Trophoblast cell (in vitro differentiated cells and primary cell): ENCODE data around the gene MYRIP.

Source experiments
- DNase-seq, 2 donors: peaks; one replicate each; pipeline ENCODE4 v3.0.0-alpha.2; 2016
- H2AFZ ChIP-seq: 2 replicates; pipeline ENCODE4 v1.6.1; 2013; ENCODE audit warnings: low read length, moderate library complexity, mild to moderate bottlenecking; ENCODE audit not compliant: insufficient read depth, poor library complexity
- H2AK5ac ChIP-seq: 2 replicates; pipeline ENCODE4 v1.6.1; 2013; ENCODE audit warnings: mild to moderate bottlenecking, low read length
- H2BK120ac ChIP-seq: 2 replicates; pipeline ENCODE4 v1.6.1; 2013; ENCODE audit warnings: low read length, mild to moderate bottlenecking, moderate library complexity; ENCODE audit not compliant: insufficient read depth, poor library complexity
- H2BK12ac ChIP-seq: 2 replicates; pipeline ENCODE4 v1.6.1; 2013; ENCODE audit warnings: mild to moderate bottlenecking, low read length, moderate library complexity
- H2BK5ac ChIP-seq: 2 replicates; pipeline ENCODE4 v1.6.1; 2013; ENCODE audit warnings: low read length, low read depth, moderate library complexity, mild to moderate bottlenecking; ENCODE audit not compliant: poor library complexity
- H3K14ac ChIP-seq: 2 replicates; pipeline ENCODE4 v1.6.1; 2013; ENCODE audit warnings: mild to moderate bottlenecking, low read length
- H3K18ac ChIP-seq: 2 replicates; pipeline ENCODE4 v1.6.1; 2013; ENCODE audit warnings: mild to moderate bottlenecking, low read length
- H3K23ac ChIP-seq: 2 replicates; pipeline ENCODE4 v1.6.1; 2013; ENCODE audit warnings: low read length
- H3K27ac ChIP-seq: 2 replicates; pipeline ENCODE4 v1.5.1; 2013; ENCODE audit warnings: low read depth, mild to moderate bottlenecking, inconsistent platforms, low read length, moderate library complexity
- H3K27me3 ChIP-seq: 2 replicates; pipeline ENCODE4 v1.6.1; 2013; ENCODE audit warnings: inconsistent platforms, mild to moderate bottlenecking, low read length, moderate library complexity; ENCODE audit not compliant: insufficient read depth
- H3K36me3 ChIP-seq, 2 experiments: 1 replicate in 1 of 2; 2 replicates in 1 of 2; pipeline ENCODE4 v1.6.1; 2013; ENCODE audit warnings: low read length in 2 of 2, mild to moderate bottlenecking in 2 of 2, moderate library complexity in 1 of 2; ENCODE audit not compliant: insufficient read depth in 2 of 2, control insufficient read depth in 1 of 2
- H3K4ac ChIP-seq: 2 replicates; pipeline ENCODE4 v1.6.1; 2013; ENCODE audit warnings: low read depth, mild to moderate bottlenecking, low read length, moderate library complexity
- H3K4me1 ChIP-seq, 2 experiments: 1 replicate in 1 of 2; 2 replicates in 1 of 2; pipeline ENCODE4 v1.6.1; 2013; ENCODE audit warnings: low read length in 2 of 2, mild to moderate bottlenecking in 2 of 2, moderate library complexity in 1 of 2; ENCODE audit not compliant: insufficient read depth in 2 of 2, control insufficient read depth in 1 of 2
- H3K4me2 ChIP-seq: 2 replicates; pipeline ENCODE4 v1.6.1; 2013; ENCODE audit warnings: inconsistent platforms, mild to moderate bottlenecking, low read length, moderate library complexity
- H3K4me3 ChIP-seq: 2 replicates; pipeline ENCODE4 v1.5.1; 2013; ENCODE audit warnings: mild to moderate bottlenecking, low read depth, low read length, inconsistent platforms
- H3K79me1 ChIP-seq: one replicate; pipeline ENCODE4 v1.6.1; 2013; ENCODE audit warnings: low read length
- H3K79me2 ChIP-seq: 2 replicates; pipeline ENCODE4 v1.6.1; 2013; ENCODE audit warnings: low read length, mild to moderate bottlenecking; ENCODE audit not compliant: control insufficient read depth, insufficient read depth, poor library complexity
- H3K9ac ChIP-seq: 2 replicates; pipeline ENCODE4 v1.6.1; 2013; ENCODE audit warnings: mild to moderate bottlenecking, low read length
- H3K9me3 ChIP-seq: 2 replicates; pipeline ENCODE4 v1.6.1; 2013; ENCODE audit warnings: low read depth, mild to moderate bottlenecking, control low read depth, inconsistent platforms, low read length; ENCODE audit not compliant: insufficient read depth
- H4K12ac ChIP-seq: 2 replicates; pipeline ENCODE4 v1.6.1; 2013; ENCODE audit warnings: low read depth, mild to moderate bottlenecking, low read length, moderate library complexity
- H4K8ac ChIP-seq: 2 replicates; pipeline ENCODE4 v1.6.1; 2013; ENCODE audit warnings: low read depth, mild to moderate bottlenecking, low read length, moderate library complexity
- H4K91ac ChIP-seq: one replicate; pipeline ENCODE4 v1.6.1; 2013; ENCODE audit warnings: low read depth, mild to moderate bottlenecking, low read length, moderate library complexity
- WGBS: extraction: QIAGEN DNeasy Blood & Tissue Kit; methylation state at CpG from one replicate; pipeline ENCODE4 v1.1.7; 2013; ENCODE audit warnings: missing lambda C conversion rate; ENCODE audit not compliant: insufficient read length, insufficient coverage; ENCODE audit errors: extremely low coverage; 5-methylcytosine and 5-hydroxymethylcytosine counted together

The MYRIP gene

GRCh38 chr3:40098261-40098759, 288.9 kb downstream of the MYRIP start:
- Histone ChIP-seq H3K4ac (no peak overlapping the region), H3K27ac (no peak overlapping the region), H3K9me3 (no peaks in the 10 kb centered on the region), H4K91ac (no peak overlapping the region), H2BK12ac (no peak overlapping the region), H2AK5ac (no peak overlapping the region), H3K79me2 (no peaks in the 10 kb centered on the region), H2BK120ac (no peak overlapping the region), H2AFZ (no peak overlapping the region), H4K8ac (no peak overlapping the region), H3K4me2 (no peak overlapping the region), H3K9ac (no peak overlapping the region), H3K4me1 (no peaks in the 10 kb centered on the region), H3K4me3 (no peak overlapping the region), H3K27me3 (no peaks in the 10 kb centered on the region), H2BK5ac (no peak overlapping the region), H3K14ac (no peak overlapping the region), H3K23ac (no peak overlapping the region), H3K18ac (no peak overlapping the region), H3K79me1 (no peaks in the 10 kb centered on the region), H3K36me3 (no peaks in the 10 kb centered on the region), H4K12ac (no peak overlapping the region)
- DNase-seq = no peak

- H2AFZ ChIP-seq = no peak overlapping the region
- H3K4ac ChIP-seq = no peak overlapping the region
- no peak for DNase-seq
- H3K9me3 ChIP-seq = no peaks in the 10 kb centered on the region
- no CpG with 5 or more reads among the region's 7 CpGs for WGBS
- H3K27me3 ChIP-seq = no peaks in the 10 kb centered on the region
- H3K9ac ChIP-seq = no peak overlapping the region
- no peak overlapping the region for H4K8ac ChIP-seq
- H3K4me2 ChIP-seq = no peak overlapping the region
- H3K18ac ChIP-seq = no peak overlapping the region
- H2BK12ac ChIP-seq = no peak overlapping the region
- no peak overlapping the region for H4K91ac ChIP-seq
- H4K12ac ChIP-seq = no peak overlapping the region
- no peaks in the 10 kb centered on the region for H3K36me3 ChIP-seq
- H3K4me1 ChIP-seq = no peaks in the 10 kb centered on the region
- H2BK120ac ChIP-seq = no peak overlapping the region
- no peak overlapping the region for H3K4me3 ChIP-seq
- no peak overlapping the region for H2AK5ac ChIP-seq
- no peaks in the 10 kb centered on the region for H3K79me2 ChIP-seq
- H3K23ac ChIP-seq = no peak overlapping the region
- H3K79me1 ChIP-seq = no peaks in the 10 kb centered on the region
- H3K14ac ChIP-seq = no peak overlapping the region
- H2BK5ac ChIP-seq = no peak overlapping the region
- no peak overlapping the region for H3K27ac ChIP-seq
Measured at GRCh38 chr3:40099871-40100270, 290.5 kb downstream of the MYRIP start.

DNA sequence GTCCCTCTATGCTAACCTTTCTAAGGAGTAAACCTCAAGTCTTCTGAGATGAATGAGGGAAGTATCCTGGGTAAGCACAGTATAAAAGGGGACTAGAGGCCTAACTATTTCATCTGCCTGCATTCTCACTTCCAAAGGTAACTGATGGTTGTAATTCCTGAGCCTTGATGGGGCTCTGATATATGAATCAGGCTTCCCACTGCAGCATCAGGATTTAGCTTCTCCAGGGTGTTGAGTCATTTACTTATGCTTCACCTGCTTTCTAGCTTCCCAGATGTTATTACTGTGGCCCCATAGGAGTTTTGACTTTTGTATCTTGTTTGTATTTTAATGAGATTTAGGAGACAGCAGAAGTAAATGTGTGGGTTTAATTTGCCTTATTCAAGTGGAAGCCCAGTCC, 292.8 kb downstream of the MYRIP start:
- Histone ChIP-seq H3K4me1 (no peaks in the 10 kb centered on the region), H3K79me1 (no peaks in the 10 kb centered on the region), H2AFZ (no peak overlapping the region), H3K18ac (no peak overlapping the region), H3K36me3 (no peaks in the 10 kb centered on the region), H4K8ac (no peak overlapping the region), H2BK12ac (no peak overlapping the region), H3K23ac (no peak overlapping the region), H2BK120ac (no peak overlapping the region), H2AK5ac (no peak overlapping the region), H4K12ac (no peak overlapping the region), H2BK5ac (no peak overlapping the region), H3K27me3 (no peaks in the 10 kb centered on the region), H3K4me2 (no peak overlapping the region), H3K4ac (no peak overlapping the region), H3K9ac (no peak overlapping the region), H3K4me3 (no peak overlapping the region), H3K14ac (no peak overlapping the region), H3K79me2 (no peaks in the 10 kb centered on the region), H4K91ac (no peak overlapping the region), H3K27ac (no peak overlapping the region), H3K9me3 (no peaks in the 10 kb centered on the region)
- no peak for DNase-seq

- Histone ChIP-seq H4K91ac (no peak overlapping the region), H3K27ac (no peak overlapping the region), H3K79me1 (no peaks in the 10 kb centered on the region), H2AFZ (no peak overlapping the region), H3K9ac (no peak overlapping the region), H4K8ac (no peak overlapping the region), H3K4me2 (no peak overlapping the region), H3K79me2 (no peaks in the 10 kb centered on the region), H4K12ac (no peak overlapping the region), H3K36me3 (no peaks in the 10 kb centered on the region), H3K18ac (no peak overlapping the region), H2BK12ac (no peak overlapping the region), H3K27me3 (no peaks in the 10 kb centered on the region), H3K23ac (no peak overlapping the region), H3K4me3 (no peak overlapping the region), H2AK5ac (no peak overlapping the region), H3K4ac (no peak overlapping the region), H3K9me3 (no peaks in the 10 kb centered on the region), H3K14ac (no peak overlapping the region), H3K4me1 (no peaks in the 10 kb centered on the region), H2BK5ac (no peak overlapping the region), H2BK120ac (no peak overlapping the region)
- DNase-seq = peak; percentile 9 to 62
Measured at GRCh38 chr3:40103829-40104228, 294.4 kb downstream of the MYRIP start.

DNA sequence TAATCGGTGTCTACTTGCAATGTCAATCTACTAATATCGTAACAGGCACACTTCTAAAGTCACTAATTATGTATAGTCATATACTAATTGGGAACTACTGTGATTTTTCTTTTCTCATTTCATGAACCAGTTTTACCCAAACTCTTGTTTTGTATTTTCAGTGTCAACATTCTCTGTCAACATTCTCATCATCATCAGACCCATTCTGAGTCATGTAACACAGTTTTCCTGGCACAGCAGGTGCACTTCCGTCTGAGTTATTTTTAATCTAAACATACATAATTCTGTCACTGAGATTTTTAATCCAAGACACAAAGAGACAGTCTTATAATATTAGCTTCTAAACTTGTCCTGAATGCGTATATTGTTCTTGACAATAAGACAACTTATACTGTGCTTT, 295.0 kb downstream of the MYRIP start:
- Histone ChIP-seq H2BK12ac (no peak overlapping the region), H2BK120ac (no peak overlapping the region), H4K8ac (no peak overlapping the region), H2BK5ac (no peak overlapping the region), H4K12ac (no peak overlapping the region), H3K79me2 (no peaks in the 10 kb centered on the region), H3K9me3 (no peaks in the 10 kb centered on the region), H3K23ac (no peak overlapping the region), H3K14ac (no peak overlapping the region), H3K27me3 (no peaks in the 10 kb centered on the region), H3K4ac (no peak overlapping the region), H4K91ac (no peak overlapping the region), H3K79me1 (no peaks in the 10 kb centered on the region), H2AFZ (no peak overlapping the region), H3K27ac (no peak overlapping the region), H3K18ac (no peak overlapping the region), H3K9ac (no peak overlapping the region), H3K4me2 (no peak overlapping the region), H3K4me3 (no peak overlapping the region), H3K36me3 (no peaks in the 10 kb centered on the region), H3K4me1 (no peaks in the 10 kb centered on the region), H2AK5ac (no peak overlapping the region)
- DNase-seq = no peak
- no CpG with 5 or more reads among the region's 4 CpGs for WGBS
